ENCODE measurements around the gene MYO15A. TPM values are rescaled to one million over a fixed set of nuclear protein-coding genes. Genes with fewer than 3 reads are reported as not detected.

The MYO15A gene
- total RNA-seq, 1 experiment from 2014 or later: 2.8 TPM

GRCh38 chr17:18183334-18184142 is 75.0 kb downstream of the MYO15A start, which contains the start of gene ALKBH5:
Gene ALKBH5, plus strand, starts transcription at chr17:18183828. Its CDS starts 416 bp downstream, at chr17:18184244.
- BruUV-seq (replicated peaks): no TSS peak
- peak; percentile 91 for ATAC-seq
- RAD21 ChIA-PET (ENCODE audit: low non-redundant PET in 1 of 2, low total read pairs in 2 of 2, uncharacterized antibody in 2 of 2, unreplicated experiment in 2 of 2): no interaction called here

More at GRCh38 chr17:18183334-18184142, 75.0 kb downstream of the MYO15A start, which contains the start of gene ALKBH5:
- Histone ChIP-seq H4K20me1 (ENCODE audit: insufficient read depth) (no peaks in the 10 kb centered on the region), H3K4me1 (ENCODE audit: control insufficient read depth in 1 of 2, insufficient read depth in 2 of 2, low read length in 2 of 2) (peaks cover 18 to 39% of the 10 kb centered on the region in 2 experiments), H3K27ac (ENCODE audit: low read depth, low read length) (peak within 1 kb of the TSS; percentile 99), H3K79me2 (ENCODE audit: insufficient read depth, low read length) (peaks cover 45% of the 10 kb centered on the region), H3K4me3 (replicated peaks in 1 of 2; ENCODE audit: low read depth in 1 of 2, low read length in 2 of 2) (peak within 1 kb of the TSS; percentile 79 to 80), H3K36me3 (ENCODE audit: control insufficient read depth in 1 of 2, insufficient read depth in 2 of 2, low read length in 2 of 2) (peaks cover 13 to 16% of the 10 kb centered on the region in 2 experiments; a peak in 3 of 4 replicates), H2AFZ (ENCODE audit: low read depth, low read length, poor library complexity, severe bottlenecking) (peak within 1 kb of the TSS; percentile 79), H3K9me3 (ENCODE audit: control insufficient read depth in 1 of 2, insufficient read depth in 1 of 2, low read depth in 1 of 2, low read length in 2 of 2) (no peaks in the 10 kb centered on the region), H3K9ac (ENCODE audit: low read length) (peak within 1 kb of the TSS; percentile 87), H3K9me2 (ENCODE audit: insufficient read depth) (no peaks in the 10 kb centered on the region), H3K4me2 (ENCODE audit: low read length) (peak within 1 kb of the TSS; percentile 94), H3K27me3 (ENCODE audit: insufficient read depth, low read length) (no peaks in the 10 kb centered on the region)
- intact Hi-C loops (cut with micrococcal nuclease): no loop called here
- peak; percentile 99 for DNase-seq (ENCODE audit: low read depth, low spot score)
- ChIA-PET CTCF (interaction anchor here (1.4 to 2.1 kb wide), 5 partner anchors 25 to 41 kb away, joined by 3 to 7 read pairs (median 3); no protein-coding TSS in a partner anchor), POLR2A (interaction anchor here (0.7 to 1.3 kb wide), 5 partner anchors 11 to 835 kb away, joined by 3 to 4 read pairs (median 3); no protein-coding TSS in a partner anchor)
- TF ChIP-seq ZFX (IDR thresholded peaks at IDR 0.05): peak; percentile 34; the same call in 1 of the 2 replicates
- no peak for TF ChIP-seq RAD21 (IDR thresholded peaks at IDR 0.05; ENCODE audit: low read depth)
- peak; percentile 98 for TF ChIP-seq SP1 (IDR thresholded peaks at IDR 0.05; ENCODE audit: low read depth)
- TF ChIP-seq POLR2AphosphoS5 (IDR thresholded peaks at IDR 0.05; ENCODE audit: low read depth, low read length): peak; percentile 74
- peak in 2 of 3 experiments; percentile 37 to 42; a peak in 3 of 6 replicates for TF ChIP-seq CTCF (IDR thresholded peaks at IDR 0.05 in 2 of 3, conservative IDR thresholded peaks at IDR 0.05 in 1 of 3; ENCODE audit: borderline replicate concordance in 1 of 3, insufficient read depth in 1 of 3, low read depth in 2 of 3, low read length in 2 of 3)
- TF ChIP-seq EZH2 (IDR thresholded peaks at IDR 0.05): no peak
- TF ChIP-seq SRF (IDR thresholded peaks at IDR 0.05; ENCODE audit: low read depth): peak; percentile 81
- TF ChIP-seq SIN3A (IDR thresholded peaks at IDR 0.05; ENCODE audit: low read depth): 0 out of 2 replicates have a peak, but pooled peaks have one; percentile 19
- TF ChIP-seq TCF7L2 (IDR thresholded peaks at IDR 0.05; ENCODE audit: borderline replicate concordance, extremely low read depth, insufficient read depth, insufficient read length): peak; percentile 54

All from HCT116 (cell line).